22Rv1 (cell line): Measurements from ENCODE around the gene CTTNBP2.

Experiments used
- H3K27ac ChIP-seq: fragments of 450-650 bp; 2 replicates; pipeline ENCODE4 v1.5.1; 2017
- CTCF ChIP-seq: fragments of 450-650 bp; IDR thresholded peaks from 2 replicates; pipeline ENCODE4 v1.5.1; 2017; ENCODE audit warnings: mild to moderate bottlenecking
- ZFX ChIP-seq: fragments of 450-650 bp; IDR thresholded peaks from 2 replicates; pipeline ENCODE4 v1.6.1; 2017; ENCODE audit warnings: antibody characterized with exemption, borderline replicate concordance

The CTTNBP2 gene

GRCh38 chr7:117764031-117764430 is 109.2 kb downstream of the CTTNBP2 start:
- TF ChIP-seq ZFX (no peak), CTCF (no peak)
- no peak overlapping the region for H3K27ac ChIP-seq

- TF ChIP-seq CTCF (no peak), ZFX (no peak)
- H3K27ac ChIP-seq, result no peak overlapping the region
Measured at GRCh38 chr7:117762055-117762454, 111.2 kb downstream of the CTTNBP2 start.

GRCh38 chr7:117759950-117760640 is 113.1 kb downstream of the CTTNBP2 start:
- no peak overlapping the region for H3K27ac ChIP-seq
- TF ChIP-seq ZFX (no peak), CTCF (no peak)

GRCh38 chr7:117757440-117757839 is 115.8 kb downstream of the CTTNBP2 start:
- no peak for TF ChIP-seq ZFX
- no peak for TF ChIP-seq CTCF
- no peak overlapping the region for H3K27ac ChIP-seq

GRCh38 chr7:117756586-117757085 is 116.6 kb downstream of the CTTNBP2 start:
- no peak overlapping the region for H3K27ac ChIP-seq
- no peak for TF ChIP-seq ZFX
- no peak for TF ChIP-seq CTCF

- H3K27ac ChIP-seq, result no peak overlapping the region
- no peak for TF ChIP-seq ZFX
- no peak for TF ChIP-seq CTCF
Measured at GRCh38 chr7:117755136-117755535, 118.1 kb downstream of the CTTNBP2 start.

GRCh38 chr7:117751775-117752174 is 121.5 kb downstream of the CTTNBP2 start:
- no peak for TF ChIP-seq ZFX
- no peak for TF ChIP-seq CTCF
- no peak overlapping the region for H3K27ac ChIP-seq
